Body of pancreas (tissue), 4 donors: Measurements from ENCODE around the gene PHTF2.

Experiments
- POLR2A ChIP-seq, 3 donors: fragments of 450-650 bp; IDR thresholded peaks; one replicate each; pipeline ENCODE4 v1.6.1; 2016; ENCODE audit warnings: antibody characterized with exemption in 3 of 3, mild to moderate bottlenecking in 2 of 3
- TF ChIP-seq, protein P1 (sequence below), 7 experiments: fragments of 450-650 bp in 4 of 7; fragments of 200-600 bp in 3 of 7; sonication (generic) in 3 of 7; IDR thresholded peaks; one replicate each; pipeline ENCODE4 v1.5.1; 2016 to 2019; ENCODE audit warnings: antibody characterized with exemption in 7 of 7

DNA sequence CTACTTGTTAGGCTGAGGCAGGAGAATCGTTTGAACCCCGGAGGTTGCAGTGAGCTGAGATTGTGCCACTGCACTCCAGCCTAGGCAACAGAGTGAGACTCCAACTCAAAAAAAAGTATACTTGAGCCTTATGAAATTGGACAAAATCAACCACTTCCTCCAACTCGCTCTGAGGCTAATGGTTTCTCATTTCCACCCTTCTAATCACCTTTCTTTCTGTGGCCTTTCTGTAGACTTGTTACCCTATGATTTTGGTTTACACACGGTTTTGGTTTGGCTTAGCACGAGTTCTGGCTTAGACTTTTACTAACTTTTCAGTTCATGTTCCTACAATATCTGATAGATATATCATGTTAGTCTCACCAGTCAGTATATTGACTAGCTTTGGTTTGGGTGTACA lies 152.0 kb downstream of the PHTF2 start:
- no peak for TF ChIP-seq POLR2A (IDR thresholded peaks at IDR 0.05)
- TF ChIP-seq, protein P1, sequence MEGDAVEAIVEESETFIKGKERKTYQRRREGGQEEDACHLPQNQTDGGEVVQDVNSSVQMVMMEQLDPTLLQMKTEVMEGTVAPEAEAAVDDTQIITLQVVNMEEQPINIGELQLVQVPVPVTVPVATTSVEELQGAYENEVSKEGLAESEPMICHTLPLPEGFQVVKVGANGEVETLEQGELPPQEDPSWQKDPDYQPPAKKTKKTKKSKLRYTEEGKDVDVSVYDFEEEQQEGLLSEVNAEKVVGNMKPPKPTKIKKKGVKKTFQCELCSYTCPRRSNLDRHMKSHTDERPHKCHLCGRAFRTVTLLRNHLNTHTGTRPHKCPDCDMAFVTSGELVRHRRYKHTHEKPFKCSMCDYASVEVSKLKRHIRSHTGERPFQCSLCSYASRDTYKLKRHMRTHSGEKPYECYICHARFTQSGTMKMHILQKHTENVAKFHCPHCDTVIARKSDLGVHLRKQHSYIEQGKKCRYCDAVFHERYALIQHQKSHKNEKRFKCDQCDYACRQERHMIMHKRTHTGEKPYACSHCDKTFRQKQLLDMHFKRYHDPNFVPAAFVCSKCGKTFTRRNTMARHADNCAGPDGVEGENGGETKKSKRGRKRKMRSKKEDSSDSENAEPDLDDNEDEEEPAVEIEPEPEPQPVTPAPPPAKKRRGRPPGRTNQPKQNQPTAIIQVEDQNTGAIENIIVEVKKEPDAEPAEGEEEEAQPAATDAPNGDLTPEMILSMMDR (IDR thresholded peaks at IDR 0.05), result no peak
